ENCODE data around the gene LSM2.

GRCh38 chr6:31750411-31751022 is 56.2 kb downstream of the LSM2 start:
- TF ChIP-seq CTCF (conservative IDR thresholded peaks at IDR 0.05; ENCODE audit: low read length) (no peak), EZH2phosphoT487 (IDR thresholded peaks at IDR 0.05; ENCODE audit: borderline replicate concordance) (no peak)

Measured in Loucy (cell line).